ENCODE data around the gene TPT1. TPM values are rescaled to one million over a fixed set of nuclear protein-coding genes. Genes with fewer than 3 reads are reported as not detected.
A peak's percentile ranks its signal among the peaks of the same experiment; 100 is the strongest.
"Not testable (repeated sequence)": the region's sequence is repeated elsewhere in the genome, so short reads cannot be mapped to it uniquely, and the experiment has no call there.

TPT1 gene
- polyA plus RNA-seq (2013, experiment 1 of 2): 4,121 TPM
- 4,163 TPM for polyA plus RNA-seq (2013, experiment 2 of 2)

- H3K4me1 ChIP-seq (ENCODE audit: control insufficient read depth, insufficient read depth, low read depth, low read length): peaks cover 6% of the 10 kb centered on the region
- WGBS: under 1% methylated on average over 49 of the region's 67 CpGs
- H3K4me2 ChIP-seq (ENCODE audit: low read length, poor library complexity, severe bottlenecking): peak within 1 kb of the TSS; percentile 76
- peak within 1 kb of the TSS in 1 of 2 experiments; percentile 99 for H3K23ac ChIP-seq (ENCODE audit: low read length in 2 of 2)
- H3K9me3 ChIP-seq (ENCODE audit: control insufficient read depth, low read length): no peaks in the 10 kb centered on the region
- H2BK15ac ChIP-seq (ENCODE audit: low read depth, poor library complexity, severe bottlenecking): peak within 1 kb of the TSS; percentile 84
- peak within 1 kb of the TSS; percentile 59 for H4K8ac ChIP-seq (ENCODE audit: low read length)
- peak within 1 kb of the TSS; percentile 99 to 100 for H3K4ac ChIP-seq (ENCODE audit: low read depth in 1 of 2, low read length in 2 of 2)
- H2BK5ac ChIP-seq (ENCODE audit: low read depth, low read length, poor library complexity, severe bottlenecking): peak within 1 kb of the TSS; percentile 99
- H4K91ac ChIP-seq (ENCODE audit: low read length): peak within 1 kb of the TSS; percentile 80
- peak within 1 kb of the TSS; percentile 98 to 100 for H3K14ac ChIP-seq (ENCODE audit: low read length in 2 of 2)
- peak within 1 kb of the TSS; percentile 46 for H2AFZ ChIP-seq (ENCODE audit: low read depth, low read length)
- H2AK5ac ChIP-seq (ENCODE audit: low read length, severe bottlenecking): peak within 1 kb of the TSS; percentile 65
- peaks cover 9% of the 10 kb centered on the region for H3K79me1 ChIP-seq (replicated peaks; ENCODE audit: low read length, poor library complexity, severe bottlenecking)
- peak within 1 kb of the TSS; percentile 99 for H3K27ac ChIP-seq (ENCODE audit: low read length, poor library complexity, severe bottlenecking)
- H3K27me3 ChIP-seq (ENCODE audit: control insufficient read depth in 1 of 2, insufficient read depth in 1 of 2, low read length in 2 of 2): no peaks in the 10 kb centered on the region
- peak within 1 kb of the TSS; percentile 14 to 71 for H2BK12ac ChIP-seq (ENCODE audit: low read length in 2 of 2)
- peaks cover 11 to 53% of the 10 kb centered on the region in 2 experiments for H3K36me3 ChIP-seq (ENCODE audit: control insufficient read depth in 1 of 2, insufficient read depth in 2 of 2, low read depth in 1 of 2, low read length in 2 of 2)
- DNase-seq: peak; percentile 98
- peak within 1 kb of the TSS; percentile 99 for H3K18ac ChIP-seq (ENCODE audit: low read depth in 1 of 2, low read length in 2 of 2)
- peak within 1 kb of the TSS; percentile 93 to 96 for H3K4me3 ChIP-seq (ENCODE audit: insufficient read depth in 1 of 2, low read depth in 1 of 2, low read length in 2 of 2)
- H2BK120ac ChIP-seq (ENCODE audit: low read depth, low read length): peak within 1 kb of the TSS; percentile 96
- peak within 1 kb of the TSS; percentile 99 for H3K9ac ChIP-seq (ENCODE audit: low read length)
These were observed at the start of gene TPT1 for GRCh38 chr13:45341034-45341798. TPT1 (minus strand) TSS chr13:45341183; CDS start chr13:45341069, 114 bp downstream.

GRCh38 chr13:45390348-45390747 lies 49.4 kb upstream of the TPT1 start:
- H3K18ac ChIP-seq (ENCODE audit: low read depth in 1 of 2, low read length in 2 of 2); H3K9me3 ChIP-seq (ENCODE audit: control insufficient read depth, low read length); H4K91ac ChIP-seq (ENCODE audit: low read length); H2AK5ac ChIP-seq (ENCODE audit: low read length, severe bottlenecking); H3K4me3 ChIP-seq (ENCODE audit: insufficient read depth in 1 of 2, low read depth in 1 of 2, low read length in 2 of 2); H3K4me2 ChIP-seq (ENCODE audit: low read length, poor library complexity, severe bottlenecking); H3K23ac ChIP-seq (ENCODE audit: low read length in 2 of 2); H2BK120ac ChIP-seq (ENCODE audit: low read depth, low read length); H3K27me3 ChIP-seq (ENCODE audit: control insufficient read depth in 1 of 2, insufficient read depth in 1 of 2, low read length in 2 of 2); H3K4me1 ChIP-seq (ENCODE audit: control insufficient read depth, insufficient read depth, low read depth, low read length); H3K14ac ChIP-seq (ENCODE audit: low read length in 2 of 2); DNase-seq; H2BK12ac ChIP-seq (ENCODE audit: low read length in 2 of 2); H2BK15ac ChIP-seq (ENCODE audit: low read depth, poor library complexity, severe bottlenecking); H2AFZ ChIP-seq (ENCODE audit: low read depth, low read length); H3K9ac ChIP-seq (ENCODE audit: low read length); H4K8ac ChIP-seq (ENCODE audit: low read length); H2BK5ac ChIP-seq (ENCODE audit: low read depth, low read length, poor library complexity, severe bottlenecking); H3K4ac ChIP-seq (ENCODE audit: low read depth in 1 of 2, low read length in 2 of 2); H3K27ac ChIP-seq (ENCODE audit: low read length, poor library complexity, severe bottlenecking): not testable (repeated sequence)
- Histone ChIP-seq H3K36me3 (ENCODE audit: control insufficient read depth in 1 of 2, insufficient read depth in 2 of 2, low read depth in 1 of 2, low read length in 2 of 2) (peaks cover 22 to 57% of the 10 kb centered on the region in 2 experiments), H3K79me1 (replicated peaks; ENCODE audit: low read length, poor library complexity, severe bottlenecking) (peaks cover 13% of the 10 kb centered on the region)
- 96% methylated on average over 8 of the region's 9 CpGs for WGBS

- Histone ChIP-seq H3K4me3 (ENCODE audit: insufficient read depth in 1 of 2, low read depth in 1 of 2, low read length in 2 of 2) (no peak overlapping the region), H3K27ac (ENCODE audit: low read length, poor library complexity, severe bottlenecking) (no peak overlapping the region), H3K4me2 (ENCODE audit: low read length, poor library complexity, severe bottlenecking) (no peak overlapping the region), H3K4me1 (ENCODE audit: control insufficient read depth, insufficient read depth, low read depth, low read length) (no peaks in the 10 kb centered on the region), H3K18ac (ENCODE audit: low read depth in 1 of 2, low read length in 2 of 2) (no peak overlapping the region), H2AK5ac (ENCODE audit: low read length, severe bottlenecking) (no peak overlapping the region), H3K27me3 (ENCODE audit: control insufficient read depth in 1 of 2, insufficient read depth in 1 of 2, low read length in 2 of 2) (no peaks in the 10 kb centered on the region), H2BK15ac (ENCODE audit: low read depth, poor library complexity, severe bottlenecking) (no peak overlapping the region), H3K9ac (ENCODE audit: low read length) (no peak overlapping the region), H2AFZ (ENCODE audit: low read depth, low read length) (no peak overlapping the region), H4K8ac (ENCODE audit: low read length) (no peak overlapping the region), H2BK12ac (ENCODE audit: low read length in 2 of 2) (no peak overlapping the region), H4K91ac (ENCODE audit: low read length) (no peak overlapping the region), H3K14ac (ENCODE audit: low read length in 2 of 2) (no peak overlapping the region), H2BK5ac (ENCODE audit: low read depth, low read length, poor library complexity, severe bottlenecking) (no peak overlapping the region), H3K4ac (ENCODE audit: low read depth in 1 of 2, low read length in 2 of 2) (no peak overlapping the region), H2BK120ac (ENCODE audit: low read depth, low read length) (no peak overlapping the region), H3K79me1 (replicated peaks; ENCODE audit: low read length, poor library complexity, severe bottlenecking) (peaks cover 12% of the 10 kb centered on the region), H3K23ac (ENCODE audit: low read length in 2 of 2) (no peak overlapping the region), H3K9me3 (ENCODE audit: control insufficient read depth, low read length) (no peaks in the 10 kb centered on the region), H3K36me3 (ENCODE audit: control insufficient read depth in 1 of 2, insufficient read depth in 2 of 2, low read depth in 1 of 2, low read length in 2 of 2) (peaks cover 22 to 65% of the 10 kb centered on the region in 2 experiments)
- no peak for DNase-seq
- 99% methylated on average over 4 of the region's 4 CpGs for WGBS
These were observed 47.7 kb upstream of the TPT1 start for GRCh38 chr13:45388664-45389063.

DNA sequence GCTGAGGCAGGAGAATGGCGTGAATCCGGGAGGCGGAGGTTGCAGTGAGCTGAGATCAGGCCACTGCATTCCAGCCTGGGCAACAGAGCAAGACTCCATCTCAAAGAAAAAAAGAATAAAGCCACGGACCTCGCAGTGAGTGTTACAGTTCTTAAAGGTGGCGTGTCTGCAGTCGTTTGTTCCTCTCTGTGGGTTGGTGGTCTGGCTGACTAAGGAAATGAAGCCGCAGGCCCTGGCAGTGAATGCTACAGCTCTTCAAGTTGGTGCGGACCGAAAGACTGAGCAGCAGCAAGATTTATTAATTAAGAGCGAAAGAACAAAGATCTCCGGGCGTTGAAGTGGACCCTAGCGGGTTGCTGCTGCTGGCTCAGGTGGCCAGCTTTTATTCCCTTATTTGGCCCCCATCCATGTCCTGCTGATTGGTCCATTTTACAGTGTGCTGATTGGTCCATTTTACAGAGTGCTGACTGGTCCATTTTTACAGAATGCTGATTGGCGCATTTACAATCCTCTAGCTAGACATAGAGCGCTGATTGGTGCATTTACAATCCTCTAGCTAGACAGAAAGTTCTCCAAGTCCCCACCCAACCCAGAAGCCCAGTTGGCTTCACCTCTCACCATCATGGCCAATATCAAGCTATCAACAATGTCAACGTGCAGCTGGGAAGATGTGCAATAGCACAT lies 46.1 kb upstream of the TPT1 start:
- H3K4me3 ChIP-seq (ENCODE audit: insufficient read depth in 1 of 2, low read depth in 1 of 2, low read length in 2 of 2); H3K4me1 ChIP-seq (ENCODE audit: control insufficient read depth, insufficient read depth, low read depth, low read length); H3K9me3 ChIP-seq (ENCODE audit: control insufficient read depth, low read length); H2BK15ac ChIP-seq (ENCODE audit: low read depth, poor library complexity, severe bottlenecking); H3K27ac ChIP-seq (ENCODE audit: low read length, poor library complexity, severe bottlenecking); H3K23ac ChIP-seq (ENCODE audit: low read length in 2 of 2); H3K4ac ChIP-seq (ENCODE audit: low read depth in 1 of 2, low read length in 2 of 2); H4K91ac ChIP-seq (ENCODE audit: low read length); H2AFZ ChIP-seq (ENCODE audit: low read depth, low read length); H3K4me2 ChIP-seq (ENCODE audit: low read length, poor library complexity, severe bottlenecking); H2BK12ac ChIP-seq (ENCODE audit: low read length in 2 of 2); H2AK5ac ChIP-seq (ENCODE audit: low read length, severe bottlenecking); H3K18ac ChIP-seq (ENCODE audit: low read depth in 1 of 2, low read length in 2 of 2); DNase-seq; H4K8ac ChIP-seq (ENCODE audit: low read length); H3K9ac ChIP-seq (ENCODE audit: low read length); H3K27me3 ChIP-seq (ENCODE audit: control insufficient read depth in 1 of 2, insufficient read depth in 1 of 2, low read length in 2 of 2); H2BK120ac ChIP-seq (ENCODE audit: low read depth, low read length); H3K79me1 ChIP-seq (replicated peaks; ENCODE audit: low read length, poor library complexity, severe bottlenecking); H2BK5ac ChIP-seq (ENCODE audit: low read depth, low read length, poor library complexity, severe bottlenecking); H3K14ac ChIP-seq (ENCODE audit: low read length in 2 of 2): not testable (repeated sequence)
- H3K36me3 ChIP-seq (ENCODE audit: control insufficient read depth in 1 of 2, insufficient read depth in 2 of 2, low read depth in 1 of 2, low read length in 2 of 2): peaks cover 18 to 56% of the 10 kb centered on the region in 2 experiments
- 97% methylated on average over 16 of the region's 17 CpGs for WGBS
